Upper lobe of right lung (tissue), 1 donor: ENCODE results near the gene KRT76. TPM values are rescaled to one million over a fixed set of nuclear protein-coding genes. Genes with fewer than 3 reads are reported as not detected.

Source experiments
- ATAC-seq: fragments of 200-7000 bp; cut with Tn5 transposase; one replicate; pipeline ENCODE4 v1.9.1; 2020; ENCODE audit warnings: mild to moderate bottlenecking, moderate library complexity
- DNase-seq: peaks from one replicate; pipeline ENCODE4 v3.0.0-alpha.2; 2020
- H3K27ac ChIP-seq: fragments of 200-600 bp; one replicate; pipeline ENCODE4 v1.8.0; 2022
- H3K27me3 ChIP-seq: fragments of 200-600 bp; one replicate; pipeline ENCODE4 v1.8.0; 2022; ENCODE audit warnings: mild to moderate bottlenecking
- H3K36me3 ChIP-seq: fragments of 200-600 bp; one replicate; pipeline ENCODE4 v1.8.0; 2022
- H3K4me1 ChIP-seq: fragments of 200-600 bp; one replicate; pipeline ENCODE4 v1.8.0; 2022
- H3K4me3 ChIP-seq: fragments of 200-600 bp; one replicate; pipeline ENCODE4 v1.8.0; 2022; ENCODE audit warnings: mild to moderate bottlenecking
- H3K9me3 ChIP-seq: fragments of 200-600 bp; one replicate; pipeline ENCODE4 v1.8.0; 2022
- CTCF ChIP-seq: fragments of 200-600 bp; IDR thresholded peaks from one replicate; pipeline ENCODE4 v1.8.0; 2022; ENCODE audit warnings: antibody characterized with exemption
- intact Hi-C: fragments of 100-400 bp; cut with DNase I; formaldehyde crosslinking; loops from one replicate; pipeline ENCODE4 v1.11.0; 2022
- total RNA-seq: library from RNA; stranded (reverse); fragmentation: NEBNext Ultra II Directional; extraction: Animal tissue kit (Norgen Biotek cat#: 25700); gene quantifications from one replicate; pipeline ENCODE4 v1.2.1, GENCODE V29; 2021
- donor health status: DM: no; HTN: yes; CAD: no; lungs with severe emphysema.

KRT76 gene
- total RNA-seq, 1 donor from 2014 or later: not detected

GRCh38 chr12:52769354-52769753 is 7.8 kb downstream of the KRT76 start:
- ATAC-seq (no peak), DNase-seq (no peak)
- H3K27ac ChIP-seq: no peak overlapping the region
- H3K4me1 ChIP-seq: no peaks in the 10 kb centered on the region
- H3K9me3 ChIP-seq: no peaks in the 10 kb centered on the region
- no peak for TF ChIP-seq CTCF
- intact Hi-C loops: no loop called here
- H3K36me3 ChIP-seq: no peaks in the 10 kb centered on the region
- no peak overlapping the region for H3K4me3 ChIP-seq
- H3K27me3 ChIP-seq: no peaks in the 10 kb centered on the region

- Histone ChIP-seq H3K4me3 (no peak overlapping the region), H3K9me3 (no peaks in the 10 kb centered on the region), H3K36me3 (no peaks in the 10 kb centered on the region), H3K27me3 (no peaks in the 10 kb centered on the region), H3K4me1 (no peaks in the 10 kb centered on the region), H3K27ac (no peak overlapping the region)
- intact Hi-C loops: no loop called here
- ATAC-seq (no peak), DNase-seq (no peak)
- no peak for TF ChIP-seq CTCF
Measured at GRCh38 chr12:52768479-52769200, 8.5 kb downstream of the KRT76 start.

GRCh38 chr12:52767427-52767826 is 9.7 kb downstream of the KRT76 start:
- TF ChIP-seq CTCF: no peak
- ATAC-seq: no peak
- Histone ChIP-seq H3K9me3 (no peaks in the 10 kb centered on the region), H3K36me3 (no peaks in the 10 kb centered on the region), H3K4me3 (no peak overlapping the region), H3K27ac (no peak overlapping the region), H3K4me1 (no peaks in the 10 kb centered on the region), H3K27me3 (no peaks in the 10 kb centered on the region)
- DNase-seq: no peak
- intact Hi-C loops: no loop called here

- intact Hi-C loops: no loop called here
- H3K27ac ChIP-seq: no peak overlapping the region
- ATAC-seq: no peak
- H3K27me3 ChIP-seq: no peaks in the 10 kb centered on the region
- no peak for DNase-seq
- H3K9me3 ChIP-seq: no peaks in the 10 kb centered on the region
- TF ChIP-seq CTCF: no peak
- no peaks in the 10 kb centered on the region for H3K4me1 ChIP-seq
- H3K4me3 ChIP-seq: no peak overlapping the region
- H3K36me3 ChIP-seq: no peaks in the 10 kb centered on the region
Measured at GRCh38 chr12:52767020-52767379, 10.1 kb downstream of the KRT76 start.

- peaks cover 1% of the 10 kb centered on the region for H3K9me3 ChIP-seq
- DNase-seq (no peak), ATAC-seq (no peak)
- no peak overlapping the region for H3K4me3 ChIP-seq
- intact Hi-C loops: no loop called here
- H3K27me3 ChIP-seq: no peaks in the 10 kb centered on the region
- no peak for TF ChIP-seq CTCF
- H3K27ac ChIP-seq: no peak overlapping the region
- no peaks in the 10 kb centered on the region for H3K36me3 ChIP-seq
- no peaks in the 10 kb centered on the region for H3K4me1 ChIP-seq
Measured at GRCh38 chr12:52766351-52767019, 10.7 kb downstream of the KRT76 start.
